ENCODE results near the gene DPH3.
A peak's percentile ranks its signal among the peaks of the same experiment; 100 is the strongest.

Gene DPH3

GRCh38 chr3:16286161-16286560 is 21.4 kb upstream of the DPH3 start:
- H3K27me3 Mint-ChIP-seq, result no peaks in the 10 kb centered on the region
- H3K27ac Mint-ChIP-seq, result no peak overlapping the region
- no peak overlapping the region for H3K4me3 Mint-ChIP-seq
- ATAC-seq (replicated peaks), result peak in 1 of 2 donors; percentile 77
- peaks cover 16 to 34% of the 10 kb centered on the region in 2 donors for H3K4me1 Mint-ChIP-seq
- H3K9me3 Mint-ChIP-seq, result no peaks in the 10 kb centered on the region
- peaks cover 31 to 54% of the 10 kb centered on the region in 2 donors for H3K36me3 Mint-ChIP-seq
- no peak for DNase-seq

GRCh38 chr3:16284633-16285032 is 19.9 kb upstream of the DPH3 start:
- peaks cover 31 to 45% of the 10 kb centered on the region in 2 donors for H3K36me3 Mint-ChIP-seq
- ATAC-seq (replicated peaks), result no peak
- no peak overlapping the region for H3K4me3 Mint-ChIP-seq
- peaks cover 11 to 18% of the 10 kb centered on the region in 2 donors for H3K4me1 Mint-ChIP-seq
- no peaks in the 10 kb centered on the region for H3K9me3 Mint-ChIP-seq
- no peak for DNase-seq
- H3K27me3 Mint-ChIP-seq, result no peaks in the 10 kb centered on the region
- H3K27ac Mint-ChIP-seq, result peak overlapping the region; percentile 47

- ATAC-seq (replicated peaks), result no peak
- no peak overlapping the region for H3K27ac Mint-ChIP-seq
- H3K27me3 Mint-ChIP-seq, result no peaks in the 10 kb centered on the region
- H3K4me3 Mint-ChIP-seq, result no peak overlapping the region
- peaks cover 31 to 40% of the 10 kb centered on the region in 2 donors for H3K36me3 Mint-ChIP-seq
- peaks cover 0 to 3% of the 10 kb centered on the region in 2 donors for H3K4me1 Mint-ChIP-seq
- H3K9me3 Mint-ChIP-seq, result no peaks in the 10 kb centered on the region
- DNase-seq, result no peak
Observed at GRCh38 chr3:16280671-16281070, 15.9 kb upstream of the DPH3 start.

GRCh38 chr3:16279010-16279801 is 14.5 kb upstream of the DPH3 start:
- Mint-ChIP-seq H3K27me3 (no peaks in the 10 kb centered on the region), H3K9me3 (no peaks in the 10 kb centered on the region), H3K27ac (no peak overlapping the region), H3K4me3 (no peak overlapping the region), H3K4me1 (no peaks in the 10 kb centered on the region), H3K36me3 (peaks cover 30 to 37% of the 10 kb centered on the region in 2 donors)
- DNase-seq, result no peak
- ATAC-seq (replicated peaks), result no peak

- Mint-ChIP-seq H3K36me3 (peaks cover 19 to 25% of the 10 kb centered on the region in 2 donors), H3K27ac (no peak overlapping the region), H3K9me3 (no peaks in the 10 kb centered on the region), H3K4me3 (no peak overlapping the region), H3K27me3 (no peaks in the 10 kb centered on the region), H3K4me1 (no peaks in the 10 kb centered on the region)
- no peak for ATAC-seq (replicated peaks)
- DNase-seq, result no peak
Observed at GRCh38 chr3:16277471-16277870, 12.7 kb upstream of the DPH3 start.

GRCh38 chr3:16273867-16274266 is 9.1 kb upstream of the DPH3 start:
- Mint-ChIP-seq H3K9me3 (no peaks in the 10 kb centered on the region), H3K4me3 (no peak overlapping the region), H3K36me3 (peaks cover 27 to 39% of the 10 kb centered on the region in 2 donors), H3K4me1 (no peaks in the 10 kb centered on the region), H3K27ac (no peak overlapping the region), H3K27me3 (no peaks in the 10 kb centered on the region)
- DNase-seq (no peak), ATAC-seq (replicated peaks) (no peak)

GRCh38 chr3:16272588-16272987 is 7.8 kb upstream of the DPH3 start:
- Mint-ChIP-seq H3K4me3 (no peak overlapping the region), H3K27ac (no peak overlapping the region), H3K4me1 (peaks cover 0 to under 1% of the 10 kb centered on the region in 2 donors), H3K36me3 (peaks cover 25 to 38% of the 10 kb centered on the region in 2 donors), H3K9me3 (no peaks in the 10 kb centered on the region), H3K27me3 (no peaks in the 10 kb centered on the region)
- DNase-seq (no peak), ATAC-seq (replicated peaks) (no peak)

- Mint-ChIP-seq H3K27ac (no peak overlapping the region), H3K4me1 (peaks cover 6 to 18% of the 10 kb centered on the region in 2 donors)
Observed at GRCh38 chr3:16270855-16271254, 6.1 kb upstream of the DPH3 start.

GRCh38 chr3:16266714-16267113 is 2.0 kb upstream of the DPH3 start:
- DNase-seq, result no peak
- Mint-ChIP-seq H3K4me1 (peaks cover 10 to 28% of the 10 kb centered on the region in 2 donors), H3K36me3 (peaks cover 11 to 19% of the 10 kb centered on the region in 2 donors), H3K27ac (no peak overlapping the region), H3K4me3 (peak overlapping the region; percentile 30 to 36), H3K9me3 (no peaks in the 10 kb centered on the region), H3K27me3 (no peaks in the 10 kb centered on the region)
- ATAC-seq (replicated peaks), result no peak

More at GRCh38 chr3:16270855-16271254, 6.1 kb upstream of the DPH3 start:
- no peak for DNase-seq
- Mint-ChIP-seq H3K36me3 (peaks cover 17 to 25% of the 10 kb centered on the region in 2 donors), H3K27me3 (no peaks in the 10 kb centered on the region), H3K9me3 (no peaks in the 10 kb centered on the region), H3K4me3 (no peak overlapping the region)
- no peak for ATAC-seq (replicated peaks)

GRCh38 chr3:16265455-16265786 is 678 bp upstream of the DPH3 start:
- no peaks in the 10 kb centered on the region for H3K9me3 Mint-ChIP-seq
- ATAC-seq (replicated peaks) (no peak), DNase-seq (no peak)
- H3K4me1 Mint-ChIP-seq, result peaks cover 10 to 28% of the 10 kb centered on the region in 2 donors
- H3K36me3 Mint-ChIP-seq, result peaks cover 3 to 13% of the 10 kb centered on the region in 2 donors
- no peaks in the 10 kb centered on the region for H3K27me3 Mint-ChIP-seq
- H3K27ac Mint-ChIP-seq, result peak overlapping the region; percentile 99
- H3K4me3 Mint-ChIP-seq, result peak overlapping the region; percentile 96 to 97

- no peaks in the 10 kb centered on the region for H3K9me3 Mint-ChIP-seq
- H3K27me3 Mint-ChIP-seq, result no peaks in the 10 kb centered on the region
- peak overlapping the region; percentile 96 to 97 for H3K4me3 Mint-ChIP-seq
- ATAC-seq (replicated peaks) (peak in 1 of 2 donors; percentile 1), DNase-seq (no peak)
- H3K4me1 Mint-ChIP-seq, result peaks cover 14 to 28% of the 10 kb centered on the region in 2 donors
- peak overlapping the region; percentile 99 for H3K27ac Mint-ChIP-seq
- peaks cover 9 to 13% of the 10 kb centered on the region in 2 donors for H3K36me3 Mint-ChIP-seq
Observed at GRCh38 chr3:16264174-16264707, 502 bp downstream of the DPH3 start.

GRCh38 chr3:16262174-16262573 is 2.6 kb downstream of the DPH3 start:
- Mint-ChIP-seq H3K27me3 (no peaks in the 10 kb centered on the region), H3K4me3 (no peak overlapping the region), H3K9me3 (no peaks in the 10 kb centered on the region), H3K36me3 (peaks cover 9 to 19% of the 10 kb centered on the region in 2 donors), H3K27ac (no peak overlapping the region), H3K4me1 (peaks cover 10 to 22% of the 10 kb centered on the region in 2 donors)
- no peak for DNase-seq
- ATAC-seq (replicated peaks), result no peak

- Mint-ChIP-seq H3K4me3 (no peak overlapping the region), H3K36me3 (peaks cover 9 to 28% of the 10 kb centered on the region in 2 donors), H3K4me1 (peaks cover 6 to 7% of the 10 kb centered on the region in 2 donors), H3K27ac (peak overlapping the region; percentile 49), H3K27me3 (no peaks in the 10 kb centered on the region), H3K9me3 (no peaks in the 10 kb centered on the region)
- DNase-seq (no peak), ATAC-seq (replicated peaks) (no peak)
Observed at GRCh38 chr3:16260046-16260445, 4.7 kb downstream of the DPH3 start.

GRCh38 chr3:16258866-16259265 is 5.9 kb downstream of the DPH3 start:
- DNase-seq, result no peak
- ATAC-seq (replicated peaks), result no peak
- Mint-ChIP-seq H3K27ac (no peak overlapping the region), H3K9me3 (no peaks in the 10 kb centered on the region), H3K4me1 (peaks cover 1 to 4% of the 10 kb centered on the region in 2 donors), H3K36me3 (peaks cover 6 to 29% of the 10 kb centered on the region in 2 donors), H3K27me3 (no peaks in the 10 kb centered on the region), H3K4me3 (no peak overlapping the region)

- ATAC-seq (replicated peaks), result no peak
- DNase-seq, result no peak
- Mint-ChIP-seq H3K27ac (no peak overlapping the region), H3K4me3 (no peak overlapping the region), H3K36me3 (peaks cover 6 to 29% of the 10 kb centered on the region in 2 donors), H3K27me3 (no peaks in the 10 kb centered on the region), H3K9me3 (no peaks in the 10 kb centered on the region), H3K4me1 (peaks cover under 1 to 4% of the 10 kb centered on the region in 2 donors)
Observed at GRCh38 chr3:16258177-16258576, 6.6 kb downstream of the DPH3 start.
